ENCODE results near the gene RAPGEF4. TPM values are rescaled to one million over a fixed set of nuclear protein-coding genes. Genes with fewer than 3 reads are reported as not detected.

RAPGEF4 gene
- total RNA-seq, 1 donor from 2014 or later = 8.7 TPM

DNA sequence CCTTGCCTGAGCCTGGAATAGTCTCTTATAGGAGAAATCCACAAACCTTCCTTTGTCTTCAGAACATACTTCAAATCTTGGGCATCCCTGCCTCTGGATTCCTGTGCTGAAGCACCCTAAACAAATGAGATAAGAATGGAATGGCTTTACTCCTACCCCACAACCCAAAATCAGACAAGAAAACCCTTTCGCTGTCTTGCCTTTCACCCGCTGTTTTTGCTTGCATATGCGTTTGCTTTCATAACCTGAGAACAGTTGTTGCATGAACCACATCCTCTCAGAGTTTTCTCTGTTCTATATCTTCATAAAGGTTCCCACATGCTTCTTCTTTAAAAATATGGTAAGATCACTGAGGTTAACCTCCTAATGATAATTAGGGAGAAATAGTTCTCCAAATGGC lies 207.9 kb downstream of the RAPGEF4 start:
- peaks cover 2% of the 10 kb centered on the region for H3K9me3 Mint-ChIP-seq (ENCODE audit: unreplicated experiment)
- no peaks in the 10 kb centered on the region for H3K27me3 Mint-ChIP-seq (ENCODE audit: unreplicated experiment)
- H3K27ac Mint-ChIP-seq (ENCODE audit: unreplicated experiment) = no peak overlapping the region
- TF ChIP-seq CTCF (IDR thresholded peaks at IDR 0.05; ENCODE audit: partially characterized antibody, unreplicated experiment) = no peak
- peaks cover 7% of the 10 kb centered on the region for H3K4me1 Mint-ChIP-seq (ENCODE audit: low read depth, unreplicated experiment)
- DNase-seq = no peak
- H3K36me3 Mint-ChIP-seq (ENCODE audit: unreplicated experiment) = no peaks in the 10 kb centered on the region
- H3K4me3 Mint-ChIP-seq (ENCODE audit: unreplicated experiment) = no peak overlapping the region

GRCh38 chr2:172944022-172944793 lies 208.6 kb downstream of the RAPGEF4 start:
- peak overlapping the region; percentile 30 for H3K27ac Mint-ChIP-seq (ENCODE audit: unreplicated experiment)
- DNase-seq = no peak
- peaks cover 7% of the 10 kb centered on the region for H3K4me1 Mint-ChIP-seq (ENCODE audit: low read depth, unreplicated experiment)
- TF ChIP-seq CTCF (IDR thresholded peaks at IDR 0.05; ENCODE audit: partially characterized antibody, unreplicated experiment) = no peak
- H3K9me3 Mint-ChIP-seq (ENCODE audit: unreplicated experiment) = peaks cover 2% of the 10 kb centered on the region
- H3K4me3 Mint-ChIP-seq (ENCODE audit: unreplicated experiment) = no peak overlapping the region
- no peaks in the 10 kb centered on the region for H3K27me3 Mint-ChIP-seq (ENCODE audit: unreplicated experiment)
- H3K36me3 Mint-ChIP-seq (ENCODE audit: unreplicated experiment) = no peaks in the 10 kb centered on the region

DNA sequence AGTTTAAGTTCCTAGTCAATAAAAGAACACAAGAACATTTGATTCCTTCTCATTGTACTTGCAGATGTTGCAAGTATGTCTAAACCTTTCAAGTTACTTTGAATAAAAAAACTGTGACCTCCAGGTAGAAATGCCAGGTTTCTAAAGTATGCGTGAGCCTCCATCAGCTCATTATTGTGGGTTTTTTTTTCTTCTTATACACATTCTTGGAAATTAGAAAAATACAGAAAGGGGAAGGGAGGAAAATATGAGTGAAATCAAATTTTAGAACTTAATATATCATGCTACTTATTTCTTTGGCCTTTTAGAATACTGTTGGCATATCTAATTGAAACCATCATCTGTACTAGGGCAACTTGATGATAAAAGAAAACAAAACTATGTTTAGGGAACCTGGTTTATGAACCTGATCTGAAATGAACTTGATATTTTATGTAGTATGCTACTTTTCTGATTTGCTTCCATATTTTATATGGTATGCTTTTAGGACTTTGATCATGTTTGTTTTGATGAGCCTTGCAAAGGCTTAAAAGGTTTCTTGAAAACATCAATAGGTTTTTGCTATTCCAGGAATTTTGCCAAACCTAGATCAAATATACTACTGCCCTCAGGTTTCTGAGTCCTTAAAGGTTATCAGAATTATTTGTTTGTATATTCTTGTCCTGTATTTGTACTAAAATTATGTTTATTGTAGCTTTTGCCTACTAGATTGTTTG lies 209.3 kb downstream of the RAPGEF4 start:
- Mint-ChIP-seq H3K4me3 (ENCODE audit: unreplicated experiment) (no peak overlapping the region), H3K9me3 (ENCODE audit: unreplicated experiment) (peaks cover 2% of the 10 kb centered on the region), H3K27me3 (ENCODE audit: unreplicated experiment) (no peaks in the 10 kb centered on the region), H3K27ac (ENCODE audit: unreplicated experiment) (peak overlapping the region; percentile 30), H3K36me3 (ENCODE audit: unreplicated experiment) (no peaks in the 10 kb centered on the region), H3K4me1 (ENCODE audit: low read depth, unreplicated experiment) (peaks cover 7% of the 10 kb centered on the region)
- TF ChIP-seq CTCF (IDR thresholded peaks at IDR 0.05; ENCODE audit: partially characterized antibody, unreplicated experiment) = no peak
- no peak for DNase-seq

DNA sequence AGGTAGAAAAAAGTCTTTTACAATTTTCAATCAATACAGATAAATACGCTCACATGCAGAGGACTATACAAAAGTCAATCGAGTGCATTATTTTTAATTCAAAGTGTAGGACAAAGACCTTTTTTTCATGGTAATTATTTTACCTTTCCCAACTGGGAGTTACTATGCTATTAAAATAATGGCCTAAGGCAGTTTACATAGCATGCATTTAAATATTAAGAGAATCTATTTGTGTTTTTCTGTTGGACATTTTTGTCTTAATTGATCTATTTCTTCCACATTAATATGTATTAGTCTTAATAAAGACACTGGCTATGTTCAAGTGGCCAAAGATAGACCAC lies 209.8 kb downstream of the RAPGEF4 start:
- Mint-ChIP-seq H3K36me3 (ENCODE audit: unreplicated experiment) (no peaks in the 10 kb centered on the region), H3K4me3 (ENCODE audit: unreplicated experiment) (no peak overlapping the region), H3K27ac (ENCODE audit: unreplicated experiment) (no peak overlapping the region), H3K9me3 (ENCODE audit: unreplicated experiment) (no peaks in the 10 kb centered on the region), H3K27me3 (ENCODE audit: unreplicated experiment) (no peaks in the 10 kb centered on the region), H3K4me1 (ENCODE audit: low read depth, unreplicated experiment) (peaks cover 7% of the 10 kb centered on the region)
- no peak for TF ChIP-seq CTCF (IDR thresholded peaks at IDR 0.05; ENCODE audit: partially characterized antibody, unreplicated experiment)
- no peak for DNase-seq

Data from glutamatergic neuron (in vitro differentiated cells).